Measurements from ENCODE around the gene ZNF322.
"Not testable (repeated sequence)": the region's sequence is repeated elsewhere in the genome, so short reads cannot be mapped to it uniquely, and the experiment has no call there.

Gene ZNF322

DNA sequence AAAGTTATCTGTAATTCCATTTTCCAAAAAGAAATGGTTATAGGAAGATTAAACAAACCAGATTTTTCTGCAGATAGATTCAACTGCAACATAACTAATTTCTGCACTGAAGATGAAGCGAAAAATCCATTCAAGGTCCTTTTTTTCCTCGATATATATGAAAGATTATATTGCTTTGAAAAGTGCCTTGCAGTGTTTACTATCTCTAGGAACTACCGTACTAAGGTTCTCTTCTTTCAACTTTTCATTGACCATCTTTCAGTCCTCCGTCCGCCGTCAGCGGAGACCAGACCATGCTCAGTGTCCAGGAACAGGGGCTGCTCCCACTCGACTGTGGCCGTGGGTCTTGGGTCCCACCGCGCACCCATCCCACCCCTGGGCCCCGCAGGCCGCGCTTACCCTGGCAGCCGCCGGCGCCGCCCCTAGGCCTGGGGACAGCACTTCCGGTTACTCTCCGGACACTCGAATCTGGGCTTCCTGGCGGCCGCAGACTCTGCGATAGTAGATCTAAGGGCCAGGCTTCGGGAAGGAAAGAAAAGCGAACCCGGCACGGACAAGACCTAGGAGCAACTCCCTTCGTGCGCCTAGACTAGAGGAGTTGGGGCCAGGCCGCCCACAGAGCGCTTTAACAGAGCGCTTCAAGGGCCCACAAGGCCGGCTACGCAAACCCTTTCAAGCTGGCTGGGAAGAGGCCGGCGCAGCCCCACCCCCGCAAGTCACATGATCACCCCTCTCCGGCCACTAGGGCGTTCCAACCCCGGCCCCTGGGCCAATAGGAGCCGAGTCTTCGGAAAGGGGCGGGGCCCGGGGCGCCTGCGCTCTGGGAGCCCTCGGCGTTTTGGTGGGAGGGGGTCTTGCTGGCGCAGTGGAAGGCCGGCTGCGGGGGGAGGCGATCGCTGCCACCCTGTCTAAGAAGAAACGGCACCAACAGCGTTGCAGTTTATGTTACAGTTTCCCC is at the start of gene ZNF322:
Gene ZNF322 (minus strand): TSS at position 705 of the 958 bp plus-strand sequence. CDS start 21,193 bp downstream, outside the sequence.
- peak; percentile 76 for DNase-seq (ENCODE audit: low read depth)
- H3K4me3 ChIP-seq (ENCODE audit: low read depth, low read length): peak within 1 kb of the TSS; percentile 74

DNA sequence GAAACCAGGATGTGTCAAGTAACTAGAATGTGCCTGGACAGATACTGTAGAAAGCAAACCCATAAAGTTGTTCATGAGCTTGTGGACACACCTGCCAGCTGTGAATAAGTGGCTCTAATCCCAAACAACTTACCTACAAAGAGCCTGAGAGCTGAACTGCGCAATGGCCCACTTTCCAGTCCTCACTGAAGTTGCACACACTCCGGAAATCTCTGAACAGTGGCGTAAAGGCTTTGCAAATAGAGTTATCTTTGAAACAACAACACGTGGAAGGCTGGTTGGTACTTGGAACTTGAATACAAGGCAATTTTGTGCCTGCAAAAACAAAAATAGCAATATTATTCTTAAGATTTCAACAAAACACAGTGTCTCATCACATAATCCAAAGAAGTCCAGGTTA is 46.2 kb upstream of the ZNF322 start:
- not testable (repeated sequence) for H3K4me3 ChIP-seq (ENCODE audit: low read depth, low read length); DNase-seq (ENCODE audit: low read depth)

DNA sequence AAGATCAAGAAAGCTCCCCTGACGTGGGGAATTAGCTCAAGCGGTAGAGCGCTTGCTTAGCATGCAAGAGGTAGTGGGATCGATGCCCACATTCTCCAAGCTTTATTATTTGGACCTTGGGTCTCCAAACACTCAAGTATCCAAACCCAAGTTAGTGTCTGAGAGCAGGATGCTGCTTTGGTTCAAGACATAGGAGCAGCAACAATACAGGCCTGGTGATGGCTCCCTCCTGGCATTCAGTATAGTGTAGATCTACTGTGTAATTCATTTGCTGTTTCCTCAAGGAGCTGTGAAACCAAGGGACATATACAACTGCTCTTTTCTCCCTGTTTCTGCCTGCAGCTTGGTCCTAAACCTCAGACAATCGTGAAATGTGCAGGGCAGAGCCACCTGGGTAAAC is 45.8 kb upstream of the ZNF322 start:
- not testable (repeated sequence) for DNase-seq (ENCODE audit: low read depth); H3K4me3 ChIP-seq (ENCODE audit: low read depth, low read length)

DNA sequence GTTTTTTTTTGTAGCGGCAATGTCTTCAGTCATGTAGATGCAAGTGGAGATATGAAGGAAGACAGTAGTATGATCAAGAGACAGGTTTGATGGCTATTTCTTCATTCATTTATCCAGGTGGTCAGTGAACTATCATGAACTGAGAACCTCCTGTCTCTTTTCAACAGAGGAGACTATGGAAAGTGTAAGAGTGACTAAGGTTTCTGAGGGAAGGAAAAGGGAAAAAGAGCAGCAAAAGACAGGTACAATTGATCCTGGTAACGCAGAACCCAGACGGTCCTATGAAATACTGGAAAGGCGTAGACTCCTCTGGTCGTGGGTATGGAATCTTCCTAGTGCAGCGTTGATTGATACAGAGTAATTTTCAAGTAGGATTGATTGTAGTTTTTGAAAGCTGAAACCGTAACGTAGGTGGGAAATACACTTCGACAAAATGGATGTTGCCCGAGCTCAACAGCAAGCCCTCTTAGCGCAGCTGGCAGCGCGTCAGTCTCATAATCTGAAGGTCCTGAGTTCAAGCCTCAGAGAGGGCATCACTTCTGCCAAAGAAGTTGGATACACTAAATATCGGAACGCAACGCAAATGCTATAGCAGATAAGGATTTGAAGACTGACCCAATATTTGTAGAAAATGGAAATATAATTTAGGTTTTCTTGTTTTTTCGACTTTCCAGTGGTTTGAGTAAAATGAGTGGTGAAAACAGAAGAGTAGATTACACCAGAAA is 41.6 kb upstream of the ZNF322 start:
- H3K4me3 ChIP-seq (ENCODE audit: low read depth, low read length); DNase-seq (ENCODE audit: low read depth): not testable (repeated sequence)

DNA sequence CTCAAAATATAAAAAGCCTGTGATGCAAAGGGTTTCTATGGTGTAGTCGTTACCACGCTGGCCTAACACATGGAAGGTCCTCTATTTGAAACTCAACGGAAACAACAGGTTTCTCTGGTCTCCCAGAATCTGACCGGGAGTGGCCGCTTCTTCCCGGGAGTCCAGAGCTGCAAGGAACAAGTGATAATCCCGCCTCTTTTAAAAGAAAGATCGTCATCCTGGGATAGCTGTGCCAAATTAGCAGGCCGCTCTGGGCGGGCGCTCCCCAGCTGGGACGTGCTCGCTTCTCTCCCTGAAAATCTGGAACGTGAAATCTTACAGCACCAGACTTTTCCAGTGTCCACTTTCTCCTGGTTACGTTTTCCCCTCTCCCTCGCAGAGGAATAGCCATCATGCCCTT is 38.0 kb upstream of the ZNF322 start:
- H3K4me3 ChIP-seq (ENCODE audit: low read depth, low read length); DNase-seq (ENCODE audit: low read depth): not testable (repeated sequence)

DNA sequence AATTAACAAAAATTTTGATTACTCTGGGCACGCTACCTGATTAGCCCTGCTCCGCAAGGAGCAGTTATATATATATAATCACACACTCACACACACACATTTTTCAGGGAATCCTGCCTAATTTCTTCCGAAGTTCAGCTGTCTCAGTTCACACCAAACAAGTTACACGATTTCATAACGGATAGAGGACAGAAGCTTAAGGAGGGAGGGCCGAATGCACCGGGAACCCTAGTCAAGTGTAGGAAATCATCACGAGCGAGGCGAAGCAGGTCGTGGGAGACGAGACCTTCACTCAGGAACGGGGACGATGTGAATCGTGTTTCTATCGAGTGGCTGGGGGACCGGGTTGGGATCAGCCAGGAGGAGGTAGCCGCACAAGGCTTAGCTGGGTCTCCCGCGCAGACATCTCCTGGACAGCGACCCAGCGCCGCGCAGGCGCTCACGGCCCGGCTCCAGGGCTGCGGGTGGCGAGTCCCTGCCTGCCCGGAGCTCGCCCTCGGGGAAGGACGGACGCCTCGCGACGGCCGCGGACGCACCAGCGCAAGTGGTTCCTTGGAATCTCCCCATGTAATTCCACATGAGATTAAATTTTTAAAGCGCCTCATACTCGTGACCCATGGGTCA is 29.9 kb upstream of the ZNF322 start:
- DNase-seq (ENCODE audit: low read depth); H3K4me3 ChIP-seq (ENCODE audit: low read depth, low read length): not testable (repeated sequence)

DNA sequence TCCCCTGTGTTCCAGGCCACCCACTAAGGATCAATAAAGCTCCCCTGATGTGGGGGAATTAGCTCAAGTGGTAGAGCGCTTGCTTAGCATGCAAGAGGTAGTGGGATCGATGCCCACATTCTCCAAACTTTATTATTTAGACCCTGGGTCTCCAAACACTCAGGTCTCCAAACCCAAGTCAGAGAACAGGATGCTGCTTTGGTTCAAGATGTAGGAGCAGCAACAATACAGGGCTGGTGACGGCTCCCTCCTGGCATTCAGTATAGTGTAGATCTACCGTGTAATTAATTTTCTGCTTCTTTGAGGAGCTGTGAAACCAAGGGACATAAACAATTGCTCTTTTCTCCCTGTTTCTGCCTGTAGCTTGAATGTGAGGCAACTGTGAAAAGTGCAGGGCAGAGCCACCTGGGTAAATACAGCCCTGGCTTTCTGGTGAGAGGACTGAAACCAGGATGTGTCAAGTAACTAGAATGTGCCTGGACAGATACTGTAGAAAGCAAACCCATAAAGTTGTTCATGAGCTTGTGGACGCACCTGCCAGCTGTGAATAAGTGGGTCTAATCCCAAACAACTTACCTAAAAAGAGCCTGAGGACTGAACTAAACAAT is 23.0 kb upstream of the ZNF322 start:
- H3K4me3 ChIP-seq (ENCODE audit: low read depth, low read length): not testable (repeated sequence)

DNA sequence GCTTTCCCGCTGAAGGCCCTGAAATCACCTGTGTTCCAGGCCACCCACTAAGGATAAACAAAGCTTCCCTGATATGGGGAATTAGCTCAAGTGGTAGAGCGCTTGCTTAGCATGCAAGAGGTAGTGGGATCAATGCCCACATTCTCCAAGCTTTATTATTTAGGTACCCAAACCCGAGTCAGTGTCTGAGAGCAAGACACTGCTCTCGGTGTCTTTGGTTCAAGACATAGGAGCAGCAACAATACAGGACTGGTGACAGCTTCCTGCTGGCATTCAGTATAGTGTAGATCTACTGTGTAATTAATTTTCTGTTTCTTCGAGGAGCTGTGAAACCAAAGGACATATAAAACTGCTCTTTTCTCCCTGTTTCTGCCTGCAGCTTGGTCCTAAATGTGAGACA is 13.7 kb upstream of the ZNF322 start:
- not testable (repeated sequence) for H3K4me3 ChIP-seq (ENCODE audit: low read depth, low read length); DNase-seq (ENCODE audit: low read depth)

More for the DNA sequence above, 23.0 kb upstream of the ZNF322 start:
- not testable (repeated sequence) for DNase-seq (ENCODE audit: low read depth)

- not testable (repeated sequence) for H3K4me3 ChIP-seq (ENCODE audit: low read depth, low read length); DNase-seq (ENCODE audit: low read depth)
These were observed 11.0 kb upstream of the ZNF322 start for GRCh38 chr6:26670558-26670957.

DNA sequence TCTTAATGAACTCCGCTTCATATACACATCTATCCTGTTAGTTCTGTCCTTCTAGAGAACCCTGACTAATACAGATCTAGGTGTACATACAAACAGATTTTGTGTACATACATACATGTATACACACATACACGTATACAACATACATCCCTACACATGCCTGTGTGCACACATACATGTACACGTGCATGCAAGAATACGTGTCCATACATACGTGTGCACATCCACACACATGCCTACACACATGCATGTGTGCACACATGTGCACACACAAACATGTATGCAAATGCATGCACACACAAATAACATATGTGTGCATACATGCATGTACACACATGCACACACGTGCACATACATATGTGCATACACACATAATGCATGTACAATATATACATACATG is 10.5 kb upstream of the ZNF322 start:
- DNase-seq (ENCODE audit: low read depth); H3K4me3 ChIP-seq (ENCODE audit: low read depth, low read length): not testable (repeated sequence)

DNA sequence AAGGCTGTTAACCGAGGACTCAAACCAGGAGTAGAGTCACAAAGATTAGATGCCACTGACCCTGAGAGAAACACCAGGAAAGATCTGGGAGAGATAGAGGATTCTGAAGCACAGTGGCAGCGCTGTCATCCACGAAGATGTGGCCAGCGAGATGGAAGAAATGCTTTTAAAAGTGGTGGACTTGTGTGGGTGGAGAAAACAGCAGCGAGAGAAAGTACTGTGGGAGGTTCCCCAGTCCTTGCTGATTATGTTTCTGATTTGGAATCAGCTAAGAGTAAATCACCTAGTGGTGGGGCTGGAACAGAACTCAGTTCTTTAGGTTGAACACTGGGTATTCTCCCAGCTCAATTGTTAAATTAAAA is 435 bp upstream of the ZNF322 start:
- peak; percentile 14 for DNase-seq (ENCODE audit: low read depth)
- H3K4me3 ChIP-seq (ENCODE audit: low read depth, low read length): peak overlapping the region; percentile 74

DNA sequence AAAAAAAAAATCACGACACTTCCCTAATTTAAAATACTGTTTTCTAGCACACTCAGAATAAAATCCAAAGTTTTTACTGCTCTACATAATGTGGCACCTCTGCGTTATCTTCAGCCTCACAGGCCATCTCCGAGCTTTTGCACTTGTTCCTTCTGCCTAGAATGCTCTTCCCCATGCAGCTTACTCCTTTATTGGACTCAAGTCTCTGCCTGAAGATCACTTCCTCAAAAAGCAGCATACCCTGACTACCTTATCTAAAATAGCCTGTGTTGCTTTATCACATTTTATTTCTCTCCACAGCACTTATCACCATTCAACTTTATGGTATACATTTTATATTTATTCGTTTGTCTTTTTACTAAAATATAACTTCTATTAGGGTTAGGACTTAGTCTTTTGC is 2.3 kb downstream of the ZNF322 start:
- H3K4me3 ChIP-seq (ENCODE audit: low read depth, low read length): no peak overlapping the region

DNA sequence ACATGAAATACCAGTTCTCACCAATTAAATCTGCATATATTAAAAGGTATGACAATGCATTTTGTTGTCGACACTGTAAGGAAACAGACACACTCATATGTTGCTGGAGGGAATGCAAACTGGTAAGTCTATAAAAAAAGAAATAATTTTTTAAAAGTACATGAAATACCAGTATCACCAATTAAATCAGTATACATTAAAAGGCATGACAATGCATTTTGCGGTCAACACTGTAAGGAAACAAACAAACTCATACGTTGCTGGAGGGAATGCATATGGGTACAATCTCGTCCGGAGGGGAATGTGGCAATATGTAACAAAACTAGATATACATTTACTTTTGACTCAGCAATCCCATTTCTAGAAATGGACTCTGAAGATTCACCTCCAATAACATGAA is 6.5 kb downstream of the ZNF322 start:
- no peak overlapping the region for H3K4me3 ChIP-seq (ENCODE audit: low read depth, low read length)
- no peak for DNase-seq (ENCODE audit: low read depth)

More for the DNA sequence above, 2.3 kb downstream of the ZNF322 start:
- DNase-seq (ENCODE audit: low read depth): no peak

GRCh38 chr6:26651133-26651781 is 8.3 kb downstream of the ZNF322 start:
- no peak for DNase-seq (ENCODE audit: low read depth)
- no peak overlapping the region for H3K4me3 ChIP-seq (ENCODE audit: low read depth, low read length)

DNA sequence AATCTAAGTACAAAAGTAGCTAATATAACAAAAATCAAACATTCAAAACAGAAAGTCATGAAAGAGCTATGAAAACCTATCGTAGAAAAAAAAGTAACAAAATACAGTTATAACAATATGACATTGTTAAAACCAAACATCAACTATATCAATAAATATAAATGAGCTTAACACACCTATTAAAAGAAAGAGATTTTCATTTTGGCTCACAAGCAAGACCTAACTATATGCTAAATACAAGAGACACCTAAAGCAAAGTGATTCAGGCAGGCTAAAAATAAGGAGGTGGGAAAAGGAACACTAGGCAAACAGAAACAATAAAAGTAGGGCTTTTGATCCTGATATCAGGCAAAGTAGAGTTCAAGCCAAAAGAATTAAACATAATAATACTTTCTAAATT is 13.5 kb downstream of the ZNF322 start:
- H3K4me3 ChIP-seq (ENCODE audit: low read depth, low read length): no peak overlapping the region
- DNase-seq (ENCODE audit: low read depth): no peak

DNA sequence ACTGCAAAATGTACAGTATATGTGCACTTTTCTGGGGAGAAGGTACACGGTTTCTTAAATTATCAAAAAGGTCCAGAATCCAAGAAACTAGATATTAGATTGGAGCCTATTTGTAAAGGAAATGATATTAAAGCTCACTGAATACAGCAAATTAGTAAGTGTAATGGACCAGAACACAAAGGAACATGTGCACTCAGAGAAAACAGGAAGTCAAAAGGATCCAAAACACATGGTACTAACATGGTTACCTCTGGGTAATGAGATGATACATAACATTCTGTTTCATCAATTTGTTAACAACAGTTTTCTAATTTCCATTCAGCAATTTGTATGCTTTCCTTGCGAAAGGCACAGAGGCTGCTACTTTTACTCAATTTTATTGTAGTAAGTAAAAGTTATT is 18.7 kb downstream of the ZNF322 start:
- no peak for DNase-seq (ENCODE audit: low read depth)
- no peak overlapping the region for H3K4me3 ChIP-seq (ENCODE audit: low read depth, low read length)

DNA sequence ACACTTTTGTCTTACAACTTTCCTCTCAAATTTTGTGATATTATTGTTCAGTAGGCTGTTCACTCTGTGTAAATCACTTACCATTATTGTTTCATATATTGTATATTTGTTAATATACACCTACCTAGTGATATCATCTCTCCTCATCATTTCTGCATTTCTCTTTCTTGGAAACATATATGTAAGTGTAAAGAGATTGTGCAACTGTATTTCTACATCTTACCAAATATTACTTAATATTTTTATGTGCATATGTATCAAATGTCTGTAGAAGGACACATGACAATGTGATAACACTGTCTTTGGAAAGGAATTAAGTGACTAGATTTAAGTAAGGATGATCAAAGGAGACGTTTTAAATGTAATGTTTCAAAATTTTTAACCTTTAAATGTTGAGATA is 30.2 kb downstream of the ZNF322 start:
- no peak overlapping the region for H3K4me3 ChIP-seq (ENCODE audit: low read depth, low read length)
- DNase-seq (ENCODE audit: low read depth): no peak

- DNase-seq (ENCODE audit: low read depth): no peak
- no peak overlapping the region for H3K4me3 ChIP-seq (ENCODE audit: low read depth, low read length)
These were observed 31.7 kb downstream of the ZNF322 start for GRCh38 chr6:26627843-26628242.

GRCh38 chr6:26624557-26624956 is 35.0 kb downstream of the ZNF322 start:
- no peak overlapping the region for H3K4me3 ChIP-seq (ENCODE audit: low read depth, low read length)

More at GRCh38 chr6:26624557-26624956, 35.0 kb downstream of the ZNF322 start:
- no peak for DNase-seq (ENCODE audit: low read depth)

Measured in skeletal muscle cell (primary cell).